K562 (cell line): Measurements from ENCODE around the gene EIF4EBP2.

Experiments used
- CEBPG ChIP-seq, 3 experiments: fragments of 200-800 bp in 1 of 3; sonication (Bioruptor generic) in 1 of 3; sonication (generic) in 1 of 3; formaldehyde crosslinking in 1 of 3; IDR thresholded peaks in 2 of 3; conservative IDR thresholded peaks in 1 of 3; 2 replicates each; pipeline versions ENCODE4 v1.6.1 to v1.8.0; 2016 to 2022; ENCODE audit warnings: missing compliant biosample characterization in 2 of 3, missing genetic modification characterization in 2 of 3, mild to moderate bottlenecking in 1 of 3, missing genetic modification reagents in 1 of 3
- DNMT1 ChIP-seq: fragments of 450-650 bp; IDR thresholded peaks from 2 replicates; pipeline ENCODE4 v1.6.1; 2016; ENCODE audit warnings: antibody characterized with exemption, mild to moderate bottlenecking
- EZH2 ChIP-seq: IDR thresholded peaks from 2 replicates; pipeline ENCODE4 v1.6.1; 2012; ENCODE audit warnings: low read depth, mild to moderate bottlenecking, inconsistent platforms, low read length, borderline replicate concordance
- FOXJ3 ChIP-seq: sonication (generic); formaldehyde crosslinking; IDR thresholded peaks from 2 replicates; pipeline ENCODE4 v1.4.0; 2020; ENCODE audit warnings: mild to moderate bottlenecking, missing genetic modification reagents
- MAFG ChIP-seq: fragments of 450-650 bp; conservative IDR thresholded peaks from 2 replicates; pipeline ENCODE4 v1.6.1; 2016; ENCODE audit warnings: missing genetic modification characterization, missing compliant biosample characterization
- MAFK ChIP-seq: IDR thresholded peaks from 2 replicates; pipeline ENCODE4 v1.6.1; 2011; ENCODE audit warnings: low read length, improper control_type of control experiment
- NELFE ChIP-seq: IDR thresholded peaks from 2 replicates; pipeline ENCODE4 v1.6.1; 2011; ENCODE audit warnings: mild to moderate bottlenecking; ENCODE audit not compliant: insufficient read depth, insufficient read length
- NFE2 ChIP-seq: IDR thresholded peaks from 2 replicates; pipeline ENCODE4 v1.6.1; 2014; ENCODE audit warnings: antibody characterized with exemption, low read depth
- PREB ChIP-seq: sonication (generic); formaldehyde crosslinking; IDR thresholded peaks from 2 replicates; pipeline ENCODE4 v1.8.1; 2023; ENCODE audit warnings: mild to moderate bottlenecking, missing genetic modification reagents
- ZBTB11 ChIP-seq, 3 experiments: fragments of 200-800 bp in 1 of 3; fragments of 250-450 bp in 1 of 3; fragments of 450-650 bp in 1 of 3; sonication (Bioruptor Pico) in 1 of 3; sonication (Bioruptor generic) in 1 of 3; formaldehyde crosslinking in 1 of 3; IDR thresholded peaks; 2 replicates each; pipeline versions ENCODE4 v1.6.1 to v1.8.0; 2016 to 2022; ENCODE audit warnings: mild to moderate bottlenecking in 2 of 3, missing genetic modification characterization in 2 of 3, missing compliant biosample characterization in 1 of 3, moderate library complexity in 1 of 3
- ZBTB7A ChIP-seq: IDR thresholded peaks from 2 replicates; pipeline ENCODE4 v1.6.1; 2011; ENCODE audit warnings: low read depth, mild to moderate bottlenecking, low read length, moderate library complexity, borderline replicate concordance; ENCODE audit not compliant: control insufficient read depth
- ZKSCAN8 ChIP-seq: fragments of 200-800 bp; sonication (Bioruptor generic); IDR thresholded peaks from 2 replicates; pipeline ENCODE4 v1.6.1; 2016; ENCODE audit warnings: missing genetic modification characterization, missing compliant biosample characterization
- ZNF589 ChIP-seq: fragments of 200-800 bp; sonication (Bioruptor generic); IDR thresholded peaks from 2 replicates; pipeline ENCODE4 v1.6.1; 2016; ENCODE audit warnings: low read depth, missing genetic modification characterization, missing compliant biosample characterization
- TF ChIP-seq, protein P1 (sequence below), 3 experiments: IDR thresholded peaks in 2 of 3; conservative IDR thresholded peaks in 1 of 3; 2 replicates each; pipeline ENCODE4 v1.5.1; 2011 to 2012; ENCODE audit warnings: low read length in 3 of 3, mild to moderate bottlenecking in 3 of 3, control low read depth in 2 of 3, improper control_type of control experiment in 1 of 3, inconsistent platforms in 1 of 3, low read depth in 1 of 3, mixed read lengths in 1 of 3, moderate library complexity in 1 of 3; ENCODE audit not compliant: insufficient read depth in 2 of 3

GRCh38 chr10:70404036-70404786, at the start of gene EIF4EBP2:
- TF ChIP-seq ZKSCAN8 (no peak), NELFE (no peak), EZH2 (no peak), PREB (CRISPR knock-in tag) (no peak), FOXJ3 (CRISPR knock-in tag) (no peak), ZBTB11 (CRISPR knock-in tag; IDR thresholded peaks at IDR 0.05) (peak in 2 of 3 experiments; percentile 60 to 81; a peak in 4 of 6 replicates), ZNF589 (no peak), MAFK (no peak), DNMT1 (no peak), CEBPG (CRISPR knock-in tag; IDR thresholded peaks at IDR 0.05) (peak; percentile 61; the same call in 1 of the 2 replicates), CEBPG (tag; conservative IDR thresholded peaks at IDR 0.05 in 1 of 2, IDR thresholded peaks at IDR 0.05 in 1 of 2) (peak in 1 of 2 experiments; percentile 27; a peak in 1 of 4 replicates), MAFG (tag) (no peak), ZBTB7A (no peak), NFE2 (no peak)
- TF ChIP-seq, protein P1, sequence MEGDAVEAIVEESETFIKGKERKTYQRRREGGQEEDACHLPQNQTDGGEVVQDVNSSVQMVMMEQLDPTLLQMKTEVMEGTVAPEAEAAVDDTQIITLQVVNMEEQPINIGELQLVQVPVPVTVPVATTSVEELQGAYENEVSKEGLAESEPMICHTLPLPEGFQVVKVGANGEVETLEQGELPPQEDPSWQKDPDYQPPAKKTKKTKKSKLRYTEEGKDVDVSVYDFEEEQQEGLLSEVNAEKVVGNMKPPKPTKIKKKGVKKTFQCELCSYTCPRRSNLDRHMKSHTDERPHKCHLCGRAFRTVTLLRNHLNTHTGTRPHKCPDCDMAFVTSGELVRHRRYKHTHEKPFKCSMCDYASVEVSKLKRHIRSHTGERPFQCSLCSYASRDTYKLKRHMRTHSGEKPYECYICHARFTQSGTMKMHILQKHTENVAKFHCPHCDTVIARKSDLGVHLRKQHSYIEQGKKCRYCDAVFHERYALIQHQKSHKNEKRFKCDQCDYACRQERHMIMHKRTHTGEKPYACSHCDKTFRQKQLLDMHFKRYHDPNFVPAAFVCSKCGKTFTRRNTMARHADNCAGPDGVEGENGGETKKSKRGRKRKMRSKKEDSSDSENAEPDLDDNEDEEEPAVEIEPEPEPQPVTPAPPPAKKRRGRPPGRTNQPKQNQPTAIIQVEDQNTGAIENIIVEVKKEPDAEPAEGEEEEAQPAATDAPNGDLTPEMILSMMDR (IDR thresholded peaks at IDR 0.05 in 2 of 3, conservative IDR thresholded peaks at IDR 0.05 in 1 of 3; ENCODE audit: insufficient read depth in 2 of 3, low read depth in 1 of 3, low read length in 3 of 3) = no peak
